ENCODE results near the gene IGSF5. TPM values are rescaled to one million over a fixed set of nuclear protein-coding genes. Genes with fewer than 3 reads are reported as not detected.

Gene IGSF5
- polyA plus RNA-seq, 1 donor: 1.3 TPM

- no peak for DNase-seq
Observed at GRCh38 chr21:39825250-39825649, 80.3 kb downstream of the IGSF5 start.

GRCh38 chr21:39834543-39834942 lies 89.6 kb downstream of the IGSF5 start:
- DNase-seq: no peak

- DNase-seq: no peak
Observed at GRCh38 chr21:39837861-39838359, 92.9 kb downstream of the IGSF5 start.

- no peak for DNase-seq
Observed at GRCh38 chr21:39840373-39841097, 95.6 kb downstream of the IGSF5 start.

GRCh38 chr21:39842741-39843459 lies 97.9 kb downstream of the IGSF5 start:
- DNase-seq: no peak

- DNase-seq: no peak
Observed at GRCh38 chr21:39843483-39843882, 98.5 kb downstream of the IGSF5 start.

- DNase-seq: no peak
Observed at GRCh38 chr21:39843916-39844315, 98.9 kb downstream of the IGSF5 start.

GRCh38 chr21:39845571-39846130 lies 100.7 kb downstream of the IGSF5 start:
- no peak for DNase-seq

GRCh38 chr21:39847877-39848276 lies 102.9 kb downstream of the IGSF5 start:
- DNase-seq: no peak

GRCh38 chr21:39849014-39849655 lies 104.2 kb downstream of the IGSF5 start:
- DNase-seq: no peak

GRCh38 chr21:39850333-39850732 lies 105.3 kb downstream of the IGSF5 start:
- DNase-seq: no peak

- DNase-seq: no peak
Observed at GRCh38 chr21:39851002-39851618, 106.1 kb downstream of the IGSF5 start.

Other genes with a start within 250 kb of the IGSF5 start
- 1.8 TPM for gene B3GALT5, start 132.2 kb upstream of the IGSF5 start, polyA plus RNA-seq (ENCODE audit: insufficient read length)
- gene PCP4, start 122.3 kb downstream of the IGSF5 start, polyA plus RNA-seq (ENCODE audit: insufficient read length): 12.9 TPM

Measured in left kidney (tissue), 2 donors.